ENCODE results near the gene REN. TPM values are rescaled to one million over a fixed set of nuclear protein-coding genes. Genes with fewer than 3 reads are reported as not detected.

Gene REN
- total and polyA plus RNA-seq, 2 of the 13 experiments (the other 11 are each of a cell fraction or from before 2014, with no cell fraction given) = not detected

DNA sequence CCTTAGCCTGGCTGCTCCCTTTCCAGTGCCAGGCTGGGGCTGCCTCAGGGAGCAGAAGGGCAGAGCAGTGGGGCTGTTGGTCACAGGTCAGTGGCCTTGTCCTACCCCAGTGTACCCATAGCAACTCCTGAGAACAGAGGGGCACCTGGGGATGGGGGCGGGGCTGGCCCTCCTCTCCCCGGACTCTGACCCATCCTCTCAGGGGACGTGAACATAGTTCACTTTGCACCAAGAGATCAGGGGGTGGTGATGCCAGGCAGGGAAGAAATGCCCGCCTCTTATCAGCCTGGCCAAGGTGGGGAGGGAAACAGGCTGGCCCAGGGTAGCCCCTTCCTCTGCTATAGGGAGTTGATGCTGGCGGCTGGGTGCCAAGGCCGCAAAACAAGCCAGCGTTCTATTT is 19.2 kb downstream of the REN start (continued):
- TF ChIP-seq AGO1 (IDR thresholded peaks at IDR 0.05; ENCODE audit: low read depth, low read length, poor library complexity, severe bottlenecking) (no peak), ZNF83 (CRISPR knock-in tag; IDR thresholded peaks at IDR 0.05; ENCODE audit: borderline replicate concordance) (no peak), ZEB1 (IDR thresholded peaks at IDR 0.05; ENCODE audit: insufficient replicate concordance, low read depth) (no peak), TEAD3 (CRISPR knock-in tag; optimal IDR thresholded peaks at IDR 0.05; ENCODE audit: borderline replicate concordance) (no peak), RBM39 (IDR thresholded peaks at IDR 0.05; ENCODE audit: low read depth, low read length, poor library complexity, severe bottlenecking) (peak; percentile 37), SAFB2 (CRISPR knock-in tag; IDR thresholded peaks at IDR 0.05; ENCODE audit: borderline replicate concordance, low read depth) (no peak), MTA1 (CRISPR knock-in tag; IDR thresholded peaks at IDR 0.05; ENCODE audit: borderline replicate concordance) (0 out of 2 replicates have a peak, but pooled peaks have one; percentile 81), FOXA3 (CRISPR knock-in tag; IDR thresholded peaks at IDR 0.05) (no peak), SP1 (IDR thresholded peaks at IDR 0.05) (no peak), SP1 (CRISPR knock-in tag; IDR thresholded peaks at IDR 0.05) (no peak), NCOR1 (IDR thresholded peaks at IDR 0.05; ENCODE audit: borderline replicate concordance, low read length) (0 out of 2 replicates have a peak, but pooled peaks have one; percentile 74), ZNF878 (CRISPR knock-in tag; IDR thresholded peaks at IDR 0.05) (no peak), RFX3 (CRISPR knock-in tag; IDR thresholded peaks at IDR 0.05) (peak; percentile 51; the same call in 1 of the 2 replicates), ZNF841 (CRISPR knock-in tag; IDR thresholded peaks at IDR 0.05; ENCODE audit: borderline replicate concordance) (no peak), NFKBIZ (CRISPR knock-in tag; IDR thresholded peaks at IDR 0.05) (no peak), ZFP36L2 (CRISPR knock-in tag; IDR thresholded peaks at IDR 0.05) (no peak), FOXK2 (IDR thresholded peaks at IDR 0.05) (no peak), MAZ (IDR thresholded peaks at IDR 0.05; ENCODE audit: borderline replicate concordance, low read depth, low read length) (no peak), MAZ (CRISPR knock-in tag; IDR thresholded peaks at IDR 0.05; ENCODE audit: low read depth) (no peak), SMARCC2 (IDR thresholded peaks at IDR 0.05) (no peak), ZNF547 (CRISPR knock-in tag; IDR thresholded peaks at IDR 0.05) (no peak), IKZF4 (CRISPR knock-in tag; IDR thresholded peaks at IDR 0.05; ENCODE audit: borderline replicate concordance, low read depth, not compliant biosample characterization) (no peak), GLI4 (CRISPR knock-in tag; IDR thresholded peaks at IDR 0.05; ENCODE audit: borderline replicate concordance) (no peak), KLF6 (CRISPR knock-in tag; IDR thresholded peaks at IDR 0.05) (no peak), ZSCAN12 (CRISPR knock-in tag; IDR thresholded peaks at IDR 0.05) (no peak)
- TF ChIP-seq, protein P1, sequence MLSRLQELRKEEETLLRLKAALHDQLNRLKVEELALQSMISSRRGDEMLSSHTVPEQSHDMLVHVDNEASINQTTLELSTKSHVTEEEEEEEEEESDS (CRISPR knock-in tag; IDR thresholded peaks at IDR 0.05; ENCODE audit: borderline replicate concordance) = no peak
- TF ChIP-seq, protein P2, sequence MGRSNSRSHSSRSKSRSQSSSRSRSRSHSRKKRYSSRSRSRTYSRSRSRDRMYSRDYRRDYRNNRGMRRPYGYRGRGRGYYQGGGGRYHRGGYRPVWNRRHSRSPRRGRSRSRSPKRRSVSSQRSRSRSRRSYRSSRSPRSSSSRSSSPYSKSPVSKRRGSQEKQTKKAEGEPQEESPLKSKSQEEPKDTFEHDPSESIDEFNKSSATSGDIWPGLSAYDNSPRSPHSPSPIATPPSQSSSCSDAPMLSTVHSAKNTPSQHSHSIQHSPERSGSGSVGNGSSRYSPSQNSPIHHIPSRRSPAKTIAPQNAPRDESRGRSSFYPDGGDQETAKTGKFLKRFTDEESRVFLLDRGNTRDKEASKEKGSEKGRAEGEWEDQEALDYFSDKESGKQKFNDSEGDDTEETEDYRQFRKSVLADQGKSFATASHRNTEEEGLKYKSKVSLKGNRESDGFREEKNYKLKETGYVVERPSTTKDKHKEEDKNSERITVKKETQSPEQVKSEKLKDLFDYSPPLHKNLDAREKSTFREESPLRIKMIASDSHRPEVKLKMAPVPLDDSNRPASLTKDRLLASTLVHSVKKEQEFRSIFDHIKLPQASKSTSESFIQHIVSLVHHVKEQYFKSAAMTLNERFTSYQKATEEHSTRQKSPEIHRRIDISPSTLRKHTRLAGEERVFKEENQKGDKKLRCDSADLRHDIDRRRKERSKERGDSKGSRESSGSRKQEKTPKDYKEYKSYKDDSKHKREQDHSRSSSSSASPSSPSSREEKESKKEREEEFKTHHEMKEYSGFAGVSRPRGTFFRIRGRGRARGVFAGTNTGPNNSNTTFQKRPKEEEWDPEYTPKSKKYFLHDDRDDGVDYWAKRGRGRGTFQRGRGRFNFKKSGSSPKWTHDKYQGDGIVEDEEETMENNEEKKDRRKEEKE (IDR thresholded peaks at IDR 0.05) = no peak

All from HepG2 (cell line).